Lower lobe of right lung (tissue), 2 donors: ENCODE measurements around the gene OCA2. TPM values are rescaled to one million over a fixed set of nuclear protein-coding genes. Genes with fewer than 3 reads are reported as not detected.

Source experiments
- ATAC-seq, 2 donors: fragments of 200-7000 bp; cut with Tn5 transposase; one replicate each; pipeline ENCODE4 v1.9.1; 2020 to 2022; ENCODE audit warnings: mild to moderate bottlenecking in 2 of 2, moderate library complexity in 2 of 2
- DNase-seq: peaks from one replicate; pipeline ENCODE4 v3.0.0-alpha.2; 2020
- H3K27ac ChIP-seq: fragments of 200-600 bp; one replicate; pipeline ENCODE4 v1.8.0; 2022
- H3K27me3 ChIP-seq: fragments of 200-600 bp; one replicate; pipeline ENCODE4 v1.8.0; 2022; ENCODE audit warnings: low read depth
- H3K36me3 ChIP-seq: fragments of 200-600 bp; one replicate; pipeline ENCODE4 v1.8.0; 2022; ENCODE audit warnings: mild to moderate bottlenecking
- H3K4me1 ChIP-seq: fragments of 200-600 bp; one replicate; pipeline ENCODE4 v1.8.0; 2022
- H3K4me3 ChIP-seq: fragments of 200-600 bp; one replicate; pipeline ENCODE4 v1.8.0; 2022; ENCODE audit warnings: mild to moderate bottlenecking
- H3K9me3 ChIP-seq: fragments of 200-600 bp; one replicate; pipeline ENCODE4 v1.8.0; 2022
- intact Hi-C: fragments of 100-400 bp; cut with DNase I; formaldehyde crosslinking; loops from one replicate; pipeline ENCODE4 v1.11.0; 2022
- total RNA-seq: library from RNA; stranded (reverse); fragmentation: NEBNext Ultra II Directional; extraction: Animal tissue kit (Norgen Biotek cat#: 25700); gene quantifications from one replicate; pipeline ENCODE4 v1.2.1, GENCODE V29; 2021
- TF ChIP-seq, protein P1 (sequence below): fragments of 200-600 bp; IDR thresholded peaks from one replicate; pipeline ENCODE4 v1.8.0; 2022; ENCODE audit warnings: antibody characterized with exemption, mild to moderate bottlenecking
- donor health status: DM: no; HTN: yes; CAD: no; lungs with severe emphysema.

The OCA2 gene
- total RNA-seq, 1 donor from 2014 or later = 1.2 TPM

DNA sequence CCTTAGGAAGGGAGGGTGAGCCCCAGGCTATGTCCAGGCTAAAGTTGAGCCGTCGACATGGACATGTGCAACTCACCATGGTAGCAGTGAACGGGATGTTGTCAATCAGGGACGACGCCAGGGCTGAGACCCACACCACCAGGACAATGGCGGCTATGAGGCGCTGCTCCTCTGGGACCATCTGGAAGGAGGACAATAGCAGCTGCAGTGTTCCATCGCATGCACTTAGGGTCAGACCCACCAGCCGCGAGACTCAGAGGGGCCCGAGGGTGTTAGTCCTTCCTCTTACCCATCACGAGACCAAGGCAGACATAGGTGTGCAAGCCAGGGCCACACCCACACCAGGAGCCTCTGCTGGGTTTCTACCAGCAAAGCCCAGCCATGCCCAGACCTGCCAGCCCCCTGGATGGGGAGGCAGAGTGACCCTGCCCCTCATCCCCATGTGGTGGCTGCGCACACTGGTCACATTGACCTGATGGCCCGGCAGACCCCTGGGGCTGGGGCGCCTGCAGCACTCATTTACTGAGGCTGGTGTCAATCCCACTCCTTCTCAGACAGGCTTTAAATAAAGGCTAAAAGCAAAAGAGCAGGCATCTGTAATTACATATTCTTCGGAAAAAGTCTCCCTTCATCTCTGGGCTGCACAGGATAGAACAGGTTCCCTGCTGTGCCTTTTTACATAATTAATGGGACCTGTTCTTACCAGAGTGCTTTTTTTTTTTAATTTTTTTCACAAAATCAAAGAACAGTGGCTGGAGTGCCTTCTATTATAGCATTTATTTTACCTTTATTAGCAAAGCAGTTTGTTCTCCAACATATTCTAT lies 227.8 kb downstream of the OCA2 start:
- no peak overlapping the region for H3K27ac ChIP-seq
- TF ChIP-seq, protein P1, sequence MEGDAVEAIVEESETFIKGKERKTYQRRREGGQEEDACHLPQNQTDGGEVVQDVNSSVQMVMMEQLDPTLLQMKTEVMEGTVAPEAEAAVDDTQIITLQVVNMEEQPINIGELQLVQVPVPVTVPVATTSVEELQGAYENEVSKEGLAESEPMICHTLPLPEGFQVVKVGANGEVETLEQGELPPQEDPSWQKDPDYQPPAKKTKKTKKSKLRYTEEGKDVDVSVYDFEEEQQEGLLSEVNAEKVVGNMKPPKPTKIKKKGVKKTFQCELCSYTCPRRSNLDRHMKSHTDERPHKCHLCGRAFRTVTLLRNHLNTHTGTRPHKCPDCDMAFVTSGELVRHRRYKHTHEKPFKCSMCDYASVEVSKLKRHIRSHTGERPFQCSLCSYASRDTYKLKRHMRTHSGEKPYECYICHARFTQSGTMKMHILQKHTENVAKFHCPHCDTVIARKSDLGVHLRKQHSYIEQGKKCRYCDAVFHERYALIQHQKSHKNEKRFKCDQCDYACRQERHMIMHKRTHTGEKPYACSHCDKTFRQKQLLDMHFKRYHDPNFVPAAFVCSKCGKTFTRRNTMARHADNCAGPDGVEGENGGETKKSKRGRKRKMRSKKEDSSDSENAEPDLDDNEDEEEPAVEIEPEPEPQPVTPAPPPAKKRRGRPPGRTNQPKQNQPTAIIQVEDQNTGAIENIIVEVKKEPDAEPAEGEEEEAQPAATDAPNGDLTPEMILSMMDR = no peak
- H3K9me3 ChIP-seq = no peaks in the 10 kb centered on the region
- H3K4me1 ChIP-seq = no peaks in the 10 kb centered on the region
- H3K27me3 ChIP-seq = no peaks in the 10 kb centered on the region
- H3K4me3 ChIP-seq = no peak overlapping the region
- ATAC-seq (no peak), DNase-seq (no peak)
- no peaks in the 10 kb centered on the region for H3K36me3 ChIP-seq
- intact Hi-C loops = no loop called here

DNA sequence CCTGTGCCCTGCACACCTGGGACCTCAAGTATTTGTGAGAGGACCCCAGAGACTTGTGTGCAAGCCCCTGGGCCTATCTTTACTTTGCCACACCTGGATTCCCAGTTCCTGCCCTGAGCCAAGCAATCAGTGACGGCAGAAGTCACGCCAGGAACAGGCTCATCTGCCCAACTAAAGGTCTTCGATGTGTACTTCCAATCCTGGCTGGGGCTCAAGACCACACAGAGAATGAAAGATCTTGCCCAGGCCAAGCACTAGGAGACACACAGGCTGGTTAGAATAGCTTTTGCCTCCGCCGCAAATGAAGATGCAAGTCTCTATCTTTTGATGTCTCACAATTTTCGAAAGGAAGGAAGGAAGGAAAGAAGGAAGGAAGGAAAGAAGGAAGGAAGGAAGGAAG lies 228.8 kb downstream of the OCA2 start:
- no peaks in the 10 kb centered on the region for H3K36me3 ChIP-seq
- H3K4me3 ChIP-seq = no peak overlapping the region
- ATAC-seq (no peak), DNase-seq (no peak)
- no peak overlapping the region for H3K27ac ChIP-seq
- TF ChIP-seq, protein P1 = no peak
- H3K4me1 ChIP-seq = no peaks in the 10 kb centered on the region
- H3K9me3 ChIP-seq = no peaks in the 10 kb centered on the region
- intact Hi-C loops = no loop called here
- no peaks in the 10 kb centered on the region for H3K27me3 ChIP-seq

DNA sequence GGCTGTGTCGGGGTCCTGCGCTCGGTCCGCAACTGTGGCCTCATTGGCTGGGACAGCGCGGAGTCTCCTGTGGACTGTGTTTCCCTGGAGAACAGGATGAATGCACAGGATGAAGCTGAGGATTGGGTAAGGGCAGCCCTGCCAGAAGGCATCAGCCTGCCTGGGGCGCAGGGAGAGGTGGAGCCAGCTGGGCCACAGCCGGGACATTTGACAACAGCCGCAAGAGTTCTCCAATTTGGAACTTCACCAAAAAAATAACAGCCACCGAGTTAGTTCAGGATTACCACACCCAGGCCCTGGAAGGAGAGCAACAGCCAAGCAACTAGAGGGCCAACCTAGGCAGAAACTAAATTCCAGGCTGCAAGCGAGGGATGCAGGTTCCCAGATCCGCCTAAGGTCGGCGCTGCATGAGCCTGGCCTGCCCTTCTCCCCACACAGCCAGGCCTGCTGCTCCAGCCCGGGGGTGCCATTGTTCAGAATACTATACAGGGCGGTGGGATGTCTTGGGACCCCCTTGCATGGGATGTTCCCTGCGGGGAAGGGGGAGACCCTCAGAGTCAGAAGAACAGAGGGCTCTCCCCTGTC lies 229.3 kb downstream of the OCA2 start:
- TF ChIP-seq, protein P1 = no peak
- intact Hi-C loops = no loop called here
- Histone ChIP-seq H3K27ac (no peak overlapping the region), H3K36me3 (no peaks in the 10 kb centered on the region), H3K9me3 (no peaks in the 10 kb centered on the region), H3K4me1 (no peaks in the 10 kb centered on the region), H3K4me3 (no peak overlapping the region), H3K27me3 (no peaks in the 10 kb centered on the region)
- DNase-seq (no peak), ATAC-seq (no peak)

DNA sequence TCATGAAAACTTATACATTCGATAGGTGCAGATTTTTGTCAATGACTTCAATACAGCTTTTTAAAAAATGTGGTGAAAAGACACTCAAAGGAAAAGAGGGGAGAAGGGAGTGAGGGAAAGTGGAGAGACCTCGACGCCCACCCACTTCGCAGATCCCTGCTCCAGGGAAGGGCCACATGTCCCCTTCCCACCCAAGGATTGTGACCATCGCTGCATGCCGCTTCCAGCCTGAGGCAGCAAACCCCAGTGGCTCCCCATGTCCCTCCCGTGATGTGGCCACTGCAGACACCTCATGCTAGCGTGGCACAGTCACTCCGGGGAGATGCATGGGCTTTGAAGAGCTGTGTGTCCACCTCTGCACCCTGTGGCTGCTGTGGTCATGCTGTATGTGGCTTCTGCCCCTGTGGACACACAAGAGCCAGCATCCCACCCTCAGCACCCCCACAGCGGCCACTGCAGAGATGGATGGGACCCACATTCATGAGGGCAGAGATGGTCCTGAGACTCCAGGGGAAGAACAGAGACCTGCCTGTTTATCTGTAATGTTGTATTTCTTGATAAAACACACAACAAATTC lies 230.2 kb downstream of the OCA2 start:
- intact Hi-C loops = no loop called here
- Histone ChIP-seq H3K27me3 (no peaks in the 10 kb centered on the region), H3K9me3 (no peaks in the 10 kb centered on the region), H3K27ac (no peak overlapping the region), H3K4me1 (no peaks in the 10 kb centered on the region), H3K36me3 (no peaks in the 10 kb centered on the region), H3K4me3 (no peak overlapping the region)
- TF ChIP-seq, protein P1 = no peak
- DNase-seq (no peak), ATAC-seq (no peak)

DNA sequence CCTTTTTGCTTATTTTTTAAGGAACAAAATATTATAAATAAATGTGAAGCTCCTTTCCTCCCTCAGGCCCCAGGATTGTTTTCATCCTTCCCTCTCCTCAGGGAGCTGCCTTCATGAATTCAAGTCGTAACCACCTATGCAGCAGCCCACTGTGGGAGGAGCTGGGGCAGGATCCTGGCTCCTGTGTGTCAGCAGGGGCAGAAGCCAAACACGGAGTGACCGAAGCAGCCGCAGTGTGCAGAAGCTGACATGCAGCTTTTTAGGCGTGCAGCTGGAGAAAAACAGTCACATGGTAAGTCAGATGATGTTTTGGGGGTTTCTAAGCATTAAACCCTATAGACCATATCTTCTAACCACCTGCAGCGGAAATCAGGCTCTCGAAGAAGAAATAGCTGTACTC lies 231.3 kb downstream of the OCA2 start:
- H3K9me3 ChIP-seq = no peaks in the 10 kb centered on the region
- no peaks in the 10 kb centered on the region for H3K27me3 ChIP-seq
- no peaks in the 10 kb centered on the region for H3K36me3 ChIP-seq
- intact Hi-C loops = no loop called here
- TF ChIP-seq, protein P1 = no peak
- no peak overlapping the region for H3K27ac ChIP-seq
- DNase-seq (no peak), ATAC-seq (no peak)
- H3K4me1 ChIP-seq = no peaks in the 10 kb centered on the region
- H3K4me3 ChIP-seq = no peak overlapping the region
